ENCODE data around the gene PXDC1.

Gene PXDC1

GRCh38 chr6:3715285-3715684 is 36.2 kb downstream of the PXDC1 start:
- no peak overlapping the region for H3K4me3 ChIP-seq (ENCODE audit: low read depth, low read length)
- no peaks in the 10 kb centered on the region for H3K27me3 ChIP-seq (ENCODE audit: control insufficient read depth, insufficient read depth, low read length)
- no peak overlapping the region for H3K9ac ChIP-seq (ENCODE audit: low read length)
- H3K36me3 ChIP-seq (ENCODE audit: control insufficient read depth, insufficient read depth, low read length): no peaks in the 10 kb centered on the region
- no peaks in the 10 kb centered on the region for H3K4me1 ChIP-seq (ENCODE audit: control insufficient read depth, insufficient read depth, low read length)
- H3K27ac ChIP-seq (ENCODE audit: low read depth, low read length): no peak overlapping the region
- peaks cover 4% of the 10 kb centered on the region for H3K9me3 ChIP-seq (ENCODE audit: control insufficient read depth, insufficient read depth, low read depth, low read length)

GRCh38 chr6:3714768-3715167 is 36.7 kb downstream of the PXDC1 start:
- Histone ChIP-seq H3K4me1 (ENCODE audit: control insufficient read depth, insufficient read depth, low read length) (no peaks in the 10 kb centered on the region), H3K4me3 (ENCODE audit: low read depth, low read length) (no peak overlapping the region), H3K9ac (ENCODE audit: low read length) (no peak overlapping the region), H3K36me3 (ENCODE audit: control insufficient read depth, insufficient read depth, low read length) (no peaks in the 10 kb centered on the region), H3K9me3 (ENCODE audit: control insufficient read depth, insufficient read depth, low read depth, low read length) (peaks cover 4% of the 10 kb centered on the region), H3K27me3 (ENCODE audit: control insufficient read depth, insufficient read depth, low read length) (no peaks in the 10 kb centered on the region), H3K27ac (ENCODE audit: low read depth, low read length) (no peak overlapping the region)

- Histone ChIP-seq H3K9me3 (ENCODE audit: control insufficient read depth, insufficient read depth, low read depth, low read length) (peaks cover 4% of the 10 kb centered on the region), H3K9ac (ENCODE audit: low read length) (no peak overlapping the region), H3K4me3 (ENCODE audit: low read depth, low read length) (no peak overlapping the region), H3K36me3 (ENCODE audit: control insufficient read depth, insufficient read depth, low read length) (no peaks in the 10 kb centered on the region), H3K4me1 (ENCODE audit: control insufficient read depth, insufficient read depth, low read length) (no peaks in the 10 kb centered on the region), H3K27ac (ENCODE audit: low read depth, low read length) (no peak overlapping the region), H3K27me3 (ENCODE audit: control insufficient read depth, insufficient read depth, low read length) (no peaks in the 10 kb centered on the region)
These were observed 37.4 kb downstream of the PXDC1 start for GRCh38 chr6:3714111-3714510.

GRCh38 chr6:3712827-3713665 is 38.5 kb downstream of the PXDC1 start:
- H3K27me3 ChIP-seq (ENCODE audit: control insufficient read depth, insufficient read depth, low read length): no peaks in the 10 kb centered on the region
- no peaks in the 10 kb centered on the region for H3K36me3 ChIP-seq (ENCODE audit: control insufficient read depth, insufficient read depth, low read length)
- H3K9me3 ChIP-seq (ENCODE audit: control insufficient read depth, insufficient read depth, low read depth, low read length): peaks cover 4% of the 10 kb centered on the region
- H3K27ac ChIP-seq (ENCODE audit: low read depth, low read length): no peak overlapping the region
- H3K4me3 ChIP-seq (ENCODE audit: low read depth, low read length): no peak overlapping the region
- H3K9ac ChIP-seq (ENCODE audit: low read length): no peak overlapping the region
- no peaks in the 10 kb centered on the region for H3K4me1 ChIP-seq (ENCODE audit: control insufficient read depth, insufficient read depth, low read length)

- no peak overlapping the region for H3K27ac ChIP-seq (ENCODE audit: low read depth, low read length)
- H3K9ac ChIP-seq (ENCODE audit: low read length): no peak overlapping the region
- H3K36me3 ChIP-seq (ENCODE audit: control insufficient read depth, insufficient read depth, low read length): no peaks in the 10 kb centered on the region
- H3K4me1 ChIP-seq (ENCODE audit: control insufficient read depth, insufficient read depth, low read length): no peaks in the 10 kb centered on the region
- H3K4me3 ChIP-seq (ENCODE audit: low read depth, low read length): no peak overlapping the region
- H3K9me3 ChIP-seq (ENCODE audit: control insufficient read depth, insufficient read depth, low read depth, low read length): peaks cover 8% of the 10 kb centered on the region
- no peaks in the 10 kb centered on the region for H3K27me3 ChIP-seq (ENCODE audit: control insufficient read depth, insufficient read depth, low read length)
These were observed 39.7 kb downstream of the PXDC1 start for GRCh38 chr6:3711776-3712175.

GRCh38 chr6:3710403-3710802 is 41.1 kb downstream of the PXDC1 start:
- Histone ChIP-seq H3K9me3 (ENCODE audit: control insufficient read depth, insufficient read depth, low read depth, low read length) (peaks cover 15% of the 10 kb centered on the region), H3K27me3 (ENCODE audit: control insufficient read depth, insufficient read depth, low read length) (no peaks in the 10 kb centered on the region), H3K4me3 (ENCODE audit: low read depth, low read length) (no peak overlapping the region), H3K4me1 (ENCODE audit: control insufficient read depth, insufficient read depth, low read length) (no peaks in the 10 kb centered on the region), H3K9ac (ENCODE audit: low read length) (no peak overlapping the region), H3K27ac (ENCODE audit: low read depth, low read length) (no peak overlapping the region), H3K36me3 (ENCODE audit: control insufficient read depth, insufficient read depth, low read length) (no peaks in the 10 kb centered on the region)

- H3K27ac ChIP-seq (ENCODE audit: low read depth, low read length): no peak overlapping the region
- no peak overlapping the region for H3K4me3 ChIP-seq (ENCODE audit: low read depth, low read length)
- no peaks in the 10 kb centered on the region for H3K27me3 ChIP-seq (ENCODE audit: control insufficient read depth, insufficient read depth, low read length)
- no peaks in the 10 kb centered on the region for H3K4me1 ChIP-seq (ENCODE audit: control insufficient read depth, insufficient read depth, low read length)
- no peaks in the 10 kb centered on the region for H3K36me3 ChIP-seq (ENCODE audit: control insufficient read depth, insufficient read depth, low read length)
- H3K9me3 ChIP-seq (ENCODE audit: control insufficient read depth, insufficient read depth, low read depth, low read length): peaks cover 11% of the 10 kb centered on the region; the same call in 1 of the 2 replicates
- H3K9ac ChIP-seq (ENCODE audit: low read length): no peak overlapping the region
These were observed 43.0 kb downstream of the PXDC1 start for GRCh38 chr6:3708540-3708939.

- Histone ChIP-seq H3K27ac (ENCODE audit: low read depth, low read length) (no peak overlapping the region), H3K36me3 (ENCODE audit: control insufficient read depth, insufficient read depth, low read length) (no peaks in the 10 kb centered on the region), H3K27me3 (ENCODE audit: control insufficient read depth, insufficient read depth, low read length) (no peaks in the 10 kb centered on the region), H3K4me1 (ENCODE audit: control insufficient read depth, insufficient read depth, low read length) (no peaks in the 10 kb centered on the region), H3K9me3 (ENCODE audit: control insufficient read depth, insufficient read depth, low read depth, low read length) (peaks cover 11% of the 10 kb centered on the region; the same call in 1 of the 2 replicates), H3K9ac (ENCODE audit: low read length) (no peak overlapping the region), H3K4me3 (ENCODE audit: low read depth, low read length) (no peak overlapping the region)
These were observed 43.6 kb downstream of the PXDC1 start for GRCh38 chr6:3707751-3708412.

GRCh38 chr6:3707024-3707423 is 44.5 kb downstream of the PXDC1 start:
- H3K27me3 ChIP-seq (ENCODE audit: control insufficient read depth, insufficient read depth, low read length): no peaks in the 10 kb centered on the region
- H3K4me1 ChIP-seq (ENCODE audit: control insufficient read depth, insufficient read depth, low read length): no peaks in the 10 kb centered on the region; the same call in 1 of the 2 replicates
- no peak overlapping the region for H3K4me3 ChIP-seq (ENCODE audit: low read depth, low read length)
- no peak overlapping the region for H3K27ac ChIP-seq (ENCODE audit: low read depth, low read length)
- H3K9me3 ChIP-seq (ENCODE audit: control insufficient read depth, insufficient read depth, low read depth, low read length): peaks cover 11% of the 10 kb centered on the region; the same call in 1 of the 2 replicates
- H3K36me3 ChIP-seq (ENCODE audit: control insufficient read depth, insufficient read depth, low read length): no peaks in the 10 kb centered on the region
- H3K9ac ChIP-seq (ENCODE audit: low read length): no peak overlapping the region

GRCh38 chr6:3706547-3706946 is 45.0 kb downstream of the PXDC1 start:
- no peaks in the 10 kb centered on the region for H3K27me3 ChIP-seq (ENCODE audit: control insufficient read depth, insufficient read depth, low read length)
- H3K4me1 ChIP-seq (ENCODE audit: control insufficient read depth, insufficient read depth, low read length): no peaks in the 10 kb centered on the region; the same call in 1 of the 2 replicates
- no peak overlapping the region for H3K4me3 ChIP-seq (ENCODE audit: low read depth, low read length)
- H3K9ac ChIP-seq (ENCODE audit: low read length): no peak overlapping the region
- no peaks in the 10 kb centered on the region for H3K36me3 ChIP-seq (ENCODE audit: control insufficient read depth, insufficient read depth, low read length)
- peaks cover 11% of the 10 kb centered on the region; the same call in 1 of the 2 replicates for H3K9me3 ChIP-seq (ENCODE audit: control insufficient read depth, insufficient read depth, low read depth, low read length)
- H3K27ac ChIP-seq (ENCODE audit: low read depth, low read length): no peak overlapping the region

GRCh38 chr6:3701631-3702030 is 49.9 kb downstream of the PXDC1 start:
- no peak overlapping the region for H3K9ac ChIP-seq (ENCODE audit: low read length)
- peaks cover 16% of the 10 kb centered on the region for H3K9me3 ChIP-seq (ENCODE audit: control insufficient read depth, insufficient read depth, low read depth, low read length)
- H3K4me3 ChIP-seq (ENCODE audit: low read depth, low read length): no peak overlapping the region
- no peaks in the 10 kb centered on the region; the same call in 1 of the 2 replicates for H3K4me1 ChIP-seq (ENCODE audit: control insufficient read depth, insufficient read depth, low read length)
- no peak overlapping the region for H3K27ac ChIP-seq (ENCODE audit: low read depth, low read length)
- H3K36me3 ChIP-seq (ENCODE audit: control insufficient read depth, insufficient read depth, low read length): no peaks in the 10 kb centered on the region
- H3K27me3 ChIP-seq (ENCODE audit: control insufficient read depth, insufficient read depth, low read length): no peaks in the 10 kb centered on the region
